WERI-Rb-1 (cell line): ENCODE data around the gene ERVW-1.

Source experiments
- DNase-seq: peaks from one replicate; pipeline ENCODE4 v3.0.0-alpha.2; 2020
- H3K27ac ChIP-seq: fragments of 250-450 bp; sonication (Bioruptor Pico); 2 replicates; pipeline ENCODE4 v1.5.1; 2020; ENCODE audit warnings: mild to moderate bottlenecking, moderate library complexity
- H3K27me3 ChIP-seq: fragments of 250-450 bp; sonication (Bioruptor Pico); 2 replicates; pipeline ENCODE4 v1.5.1; 2021; ENCODE audit warnings: mild to moderate bottlenecking, low read depth, moderate library complexity; ENCODE audit not compliant: insufficient read depth, severe bottlenecking
- H3K36me3 ChIP-seq: fragments of 250-450 bp; sonication (Bioruptor Pico); 2 replicates; pipeline ENCODE4 v1.5.1; 2020; ENCODE audit warnings: mild to moderate bottlenecking, moderate library complexity
- H3K4me3 ChIP-seq: 2 replicates; pipeline ENCODE4 v1.5.1; 2011; ENCODE audit warnings: low read depth, mild to moderate bottlenecking, control low read depth, low read length
- H3K9me3 ChIP-seq: fragments of 250-450 bp; sonication (Bioruptor Pico); 2 replicates; pipeline ENCODE4 v1.5.1; 2021; ENCODE audit warnings: mild to moderate bottlenecking, moderate library complexity; ENCODE audit not compliant: severe bottlenecking
- CTCF ChIP-seq: IDR thresholded peaks from 2 replicates; pipeline ENCODE4 v1.5.1; 2011; ENCODE audit warnings: low read depth, mild to moderate bottlenecking, control low read depth, inconsistent platforms, low read length

The ERVW-1 gene

GRCh38 chr7:92506363-92506762 is 28.6 kb upstream of the ERVW-1 start:
- DNase-seq = no peak
- peaks cover 23% of the 10 kb centered on the region for H3K36me3 ChIP-seq
- no peak overlapping the region for H3K27ac ChIP-seq
- no peak overlapping the region for H3K4me3 ChIP-seq
- H3K9me3 ChIP-seq = no peaks in the 10 kb centered on the region
- H3K27me3 ChIP-seq = no peaks in the 10 kb centered on the region
- TF ChIP-seq CTCF = no peak

- H3K36me3 ChIP-seq = peaks cover 30% of the 10 kb centered on the region
- H3K9me3 ChIP-seq = no peaks in the 10 kb centered on the region
- no peaks in the 10 kb centered on the region for H3K27me3 ChIP-seq
- no peak for DNase-seq
- no peak overlapping the region for H3K27ac ChIP-seq
- TF ChIP-seq CTCF = no peak
- no peak overlapping the region for H3K4me3 ChIP-seq
Measured at GRCh38 chr7:92504563-92504962, 26.8 kb upstream of the ERVW-1 start.

GRCh38 chr7:92503767-92504166 is 26.0 kb upstream of the ERVW-1 start:
- no peak overlapping the region for H3K4me3 ChIP-seq
- TF ChIP-seq CTCF = no peak
- no peaks in the 10 kb centered on the region for H3K27me3 ChIP-seq
- H3K27ac ChIP-seq = no peak overlapping the region
- peaks cover 36% of the 10 kb centered on the region for H3K36me3 ChIP-seq
- no peak for DNase-seq
- no peaks in the 10 kb centered on the region for H3K9me3 ChIP-seq

- no peak for DNase-seq
- no peak overlapping the region for H3K4me3 ChIP-seq
- no peak overlapping the region for H3K27ac ChIP-seq
- peaks cover 38% of the 10 kb centered on the region for H3K36me3 ChIP-seq
- no peaks in the 10 kb centered on the region for H3K9me3 ChIP-seq
- H3K27me3 ChIP-seq = no peaks in the 10 kb centered on the region
- TF ChIP-seq CTCF = no peak
Measured at GRCh38 chr7:92498557-92498956, 20.8 kb upstream of the ERVW-1 start.

- H3K9me3 ChIP-seq = no peaks in the 10 kb centered on the region
- no peak for DNase-seq
- no peak overlapping the region for H3K4me3 ChIP-seq
- no peak for TF ChIP-seq CTCF
- H3K27me3 ChIP-seq = no peaks in the 10 kb centered on the region
- no peak overlapping the region for H3K27ac ChIP-seq
- peaks cover 47% of the 10 kb centered on the region for H3K36me3 ChIP-seq
Measured at GRCh38 chr7:92496876-92497275, 19.1 kb upstream of the ERVW-1 start.

GRCh38 chr7:92489634-92490033 is 11.9 kb upstream of the ERVW-1 start:
- Histone ChIP-seq H3K27ac (no peak overlapping the region), H3K9me3 (no peaks in the 10 kb centered on the region), H3K4me3 (no peak overlapping the region), H3K27me3 (no peaks in the 10 kb centered on the region), H3K36me3 (peaks cover 74% of the 10 kb centered on the region)
- no peak for DNase-seq
- TF ChIP-seq CTCF = no peak
